Fibroblast of mammary gland (primary cell): ENCODE measurements around the gene MPZL3.

Experiments used
- DNase-seq: peaks from one replicate; pipeline ENCODE4 v3.0.0-alpha.2; 2010; ENCODE audit warnings: low read depth
- H3K4me3 ChIP-seq: 2 replicates; pipeline ENCODE4 v1.5.1; 2011; ENCODE audit warnings: low read depth, mild to moderate bottlenecking, low read length, moderate library complexity; ENCODE audit not compliant: control insufficient read depth
- TF ChIP-seq, protein P1 (sequence below): conservative IDR thresholded peaks from 2 replicates; pipeline ENCODE4 v1.5.1; 2011; ENCODE audit warnings: low read depth, low read length, inconsistent platforms; ENCODE audit not compliant: control insufficient read depth, insufficient read depth

MPZL3 gene

DNA sequence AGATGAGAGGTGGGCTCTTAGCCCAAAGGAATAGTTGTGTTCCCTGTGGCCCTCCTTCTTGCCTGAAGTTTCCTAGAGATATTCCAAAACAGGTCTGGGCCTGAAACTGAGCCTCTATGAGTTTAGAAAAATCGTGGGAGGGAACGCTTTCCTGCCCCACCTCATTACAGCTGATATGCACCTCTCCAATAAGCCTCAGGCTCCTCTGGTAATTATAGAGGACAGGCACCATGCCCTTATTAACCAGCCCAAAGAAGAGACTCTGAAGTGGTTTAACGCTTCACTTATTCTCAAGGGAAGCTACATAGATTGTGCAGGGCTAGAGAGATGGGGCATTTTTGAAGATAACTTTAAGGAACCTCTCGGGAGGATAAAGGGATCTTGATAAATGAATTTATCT, 15.3 kb upstream of the MPZL3 start:
- H3K4me3 ChIP-seq = no peak overlapping the region
- TF ChIP-seq, protein P1, sequence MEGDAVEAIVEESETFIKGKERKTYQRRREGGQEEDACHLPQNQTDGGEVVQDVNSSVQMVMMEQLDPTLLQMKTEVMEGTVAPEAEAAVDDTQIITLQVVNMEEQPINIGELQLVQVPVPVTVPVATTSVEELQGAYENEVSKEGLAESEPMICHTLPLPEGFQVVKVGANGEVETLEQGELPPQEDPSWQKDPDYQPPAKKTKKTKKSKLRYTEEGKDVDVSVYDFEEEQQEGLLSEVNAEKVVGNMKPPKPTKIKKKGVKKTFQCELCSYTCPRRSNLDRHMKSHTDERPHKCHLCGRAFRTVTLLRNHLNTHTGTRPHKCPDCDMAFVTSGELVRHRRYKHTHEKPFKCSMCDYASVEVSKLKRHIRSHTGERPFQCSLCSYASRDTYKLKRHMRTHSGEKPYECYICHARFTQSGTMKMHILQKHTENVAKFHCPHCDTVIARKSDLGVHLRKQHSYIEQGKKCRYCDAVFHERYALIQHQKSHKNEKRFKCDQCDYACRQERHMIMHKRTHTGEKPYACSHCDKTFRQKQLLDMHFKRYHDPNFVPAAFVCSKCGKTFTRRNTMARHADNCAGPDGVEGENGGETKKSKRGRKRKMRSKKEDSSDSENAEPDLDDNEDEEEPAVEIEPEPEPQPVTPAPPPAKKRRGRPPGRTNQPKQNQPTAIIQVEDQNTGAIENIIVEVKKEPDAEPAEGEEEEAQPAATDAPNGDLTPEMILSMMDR = no peak
- no peak for DNase-seq

DNA sequence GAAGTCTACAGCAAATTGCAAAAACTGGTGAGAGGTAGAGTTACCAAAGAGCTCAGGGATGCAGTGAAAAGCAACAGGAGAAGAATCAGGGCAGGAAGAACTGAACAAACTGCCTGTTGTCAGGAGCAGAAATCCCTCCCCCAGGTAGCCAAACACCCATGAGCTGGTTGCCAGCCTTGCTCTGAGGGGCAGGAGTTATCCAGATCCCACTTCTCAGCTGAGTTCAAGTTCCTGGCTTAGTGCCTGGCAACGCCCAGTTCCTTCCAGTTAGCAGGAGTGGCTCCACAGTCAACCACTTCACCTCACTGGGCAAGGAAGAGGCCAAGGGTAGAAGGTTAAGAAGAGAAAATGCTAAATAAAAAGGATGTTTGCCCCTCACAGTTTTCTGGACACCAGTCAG, 13.8 kb upstream of the MPZL3 start:
- H3K4me3 ChIP-seq = no peak overlapping the region
- TF ChIP-seq, protein P1 = no peak
- no peak for DNase-seq

- H3K4me3 ChIP-seq = no peak overlapping the region
- TF ChIP-seq, protein P1 = no peak
- no peak for DNase-seq
These were observed 12.7 kb upstream of the MPZL3 start for GRCh38 chr11:118264569-118265465.

GRCh38 chr11:118263695-118264568, 11.8 kb upstream of the MPZL3 start, which contains the start of gene MPZL2:
Gene MPZL2 (minus strand): TSS chr11:118264297. CDS start chr11:118264153, 144 bp downstream.
- TF ChIP-seq, protein P1 = no peak
- DNase-seq = no peak
- H3K4me3 ChIP-seq = no peak within 1 kb of the TSS

DNA sequence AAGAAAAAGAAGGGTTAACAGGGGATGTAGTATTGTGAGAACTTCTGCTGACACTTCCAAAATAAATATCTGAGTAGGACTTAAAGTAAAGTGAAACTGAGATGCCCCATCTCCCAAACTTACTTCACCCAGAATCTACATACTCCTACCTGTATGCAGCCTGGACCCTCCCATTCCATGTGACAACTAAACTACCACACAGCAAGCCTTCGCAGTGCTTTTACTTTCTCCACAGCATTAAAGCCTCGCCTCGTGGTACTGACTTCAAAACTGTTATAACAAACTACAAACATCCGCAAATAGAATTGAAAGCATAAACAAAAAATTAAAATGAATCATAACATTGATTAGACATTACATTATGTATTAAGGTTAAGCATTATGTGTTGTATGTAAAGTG, 10.9 kb upstream of the MPZL3 start:
- H3K4me3 ChIP-seq = no peak overlapping the region
- TF ChIP-seq, protein P1 = no peak
- DNase-seq = no peak

DNA sequence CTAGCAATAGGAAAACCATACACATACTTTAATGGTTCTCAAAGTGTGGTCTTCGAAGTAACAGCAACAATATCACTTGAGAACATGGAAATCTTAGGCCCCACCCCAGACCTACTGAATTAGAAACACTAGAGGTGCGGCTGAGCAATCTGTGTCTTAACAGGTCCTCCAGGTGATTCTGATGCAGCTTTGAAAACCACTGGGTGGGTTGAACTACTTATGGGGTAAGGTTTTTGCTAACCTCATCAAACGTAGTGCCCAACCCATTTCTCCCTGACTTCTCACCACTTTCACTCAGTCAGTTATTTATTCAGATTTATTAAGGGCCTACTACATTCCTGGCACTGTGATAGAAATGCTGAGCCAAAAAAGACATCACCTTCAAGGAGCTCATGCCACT, 8.2 kb upstream of the MPZL3 start:
- DNase-seq = no peak
- TF ChIP-seq, protein P1 = no peak
- no peak overlapping the region for H3K4me3 ChIP-seq
